PFSK-1 (cell line): ENCODE data around the gene ADGRE3.

Experiments
- FOXP2 ChIP-seq: optimal IDR thresholded peaks from 2 replicates; pipeline ENCODE3; 2011; ENCODE audit warnings: borderline replicate concordance, control low read depth, inconsistent platforms; ENCODE audit not compliant: insufficient read depth; ENCODE audit errors: extremely low read length, extremely low read depth
- POLR2AphosphoS5 ChIP-seq: IDR thresholded peaks from 2 replicates; pipeline ENCODE4 v1.6.1; 2012; ENCODE audit warnings: low read depth, mild to moderate bottlenecking, control low read depth, low read length, moderate library complexity
- TAF1 ChIP-seq: IDR thresholded peaks from 2 replicates; pipeline ENCODE4 v1.6.1; 2012; ENCODE audit warnings: low read length, control low read depth, borderline replicate concordance; ENCODE audit not compliant: insufficient read depth
- TF ChIP-seq, protein P1 (sequence below), 2 experiments: IDR thresholded peaks; 2 replicates each; pipeline versions ENCODE4 v1.6.1 to v1.8.0; 2011 to 2012; ENCODE audit warnings: low read depth in 2 of 2, low read length in 2 of 2, control low read depth in 1 of 2, inconsistent platforms in 1 of 2, mild to moderate bottlenecking in 1 of 2, moderate library complexity in 1 of 2; ENCODE audit not compliant: insufficient read depth in 1 of 2

DNA sequence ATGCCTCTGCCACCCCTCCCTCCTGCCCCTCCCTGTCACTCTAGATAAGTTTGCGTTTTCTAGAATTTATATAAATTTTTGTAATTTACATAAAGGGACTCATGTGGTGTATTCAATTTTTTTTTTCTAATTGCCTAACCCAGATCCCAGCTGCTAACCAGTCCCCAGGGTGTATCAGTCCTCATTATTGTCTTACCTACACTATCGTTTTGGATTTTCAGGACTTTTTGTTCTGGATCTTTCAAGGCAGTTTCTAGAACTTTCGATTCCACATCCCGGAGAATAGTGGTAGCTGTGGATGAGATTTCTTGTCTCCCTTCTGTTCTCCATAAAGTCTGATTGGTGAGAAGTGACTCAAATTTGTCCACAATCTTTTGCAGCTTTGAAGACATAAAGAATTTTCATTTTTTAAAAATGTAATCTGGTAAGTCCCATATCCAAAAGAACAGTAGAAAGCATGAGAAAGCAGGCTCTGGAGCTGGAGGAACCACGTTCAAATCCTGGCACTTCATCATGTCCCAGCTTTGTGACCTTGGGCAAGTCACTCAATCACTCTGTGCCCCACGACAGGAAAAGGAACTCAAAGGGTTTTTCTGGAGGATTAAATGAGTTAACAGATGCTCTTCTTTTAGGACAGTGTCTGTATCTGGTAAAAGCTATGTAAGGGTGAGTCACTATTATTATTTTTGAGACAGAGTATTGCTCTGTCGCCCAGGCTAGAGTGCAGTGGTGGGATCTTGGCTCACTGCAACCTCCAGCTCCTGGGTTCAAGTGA, 19.7 kb downstream of the ADGRE3 start:
- TF ChIP-seq POLR2AphosphoS5, result no peak
- TF ChIP-seq, protein P1, sequence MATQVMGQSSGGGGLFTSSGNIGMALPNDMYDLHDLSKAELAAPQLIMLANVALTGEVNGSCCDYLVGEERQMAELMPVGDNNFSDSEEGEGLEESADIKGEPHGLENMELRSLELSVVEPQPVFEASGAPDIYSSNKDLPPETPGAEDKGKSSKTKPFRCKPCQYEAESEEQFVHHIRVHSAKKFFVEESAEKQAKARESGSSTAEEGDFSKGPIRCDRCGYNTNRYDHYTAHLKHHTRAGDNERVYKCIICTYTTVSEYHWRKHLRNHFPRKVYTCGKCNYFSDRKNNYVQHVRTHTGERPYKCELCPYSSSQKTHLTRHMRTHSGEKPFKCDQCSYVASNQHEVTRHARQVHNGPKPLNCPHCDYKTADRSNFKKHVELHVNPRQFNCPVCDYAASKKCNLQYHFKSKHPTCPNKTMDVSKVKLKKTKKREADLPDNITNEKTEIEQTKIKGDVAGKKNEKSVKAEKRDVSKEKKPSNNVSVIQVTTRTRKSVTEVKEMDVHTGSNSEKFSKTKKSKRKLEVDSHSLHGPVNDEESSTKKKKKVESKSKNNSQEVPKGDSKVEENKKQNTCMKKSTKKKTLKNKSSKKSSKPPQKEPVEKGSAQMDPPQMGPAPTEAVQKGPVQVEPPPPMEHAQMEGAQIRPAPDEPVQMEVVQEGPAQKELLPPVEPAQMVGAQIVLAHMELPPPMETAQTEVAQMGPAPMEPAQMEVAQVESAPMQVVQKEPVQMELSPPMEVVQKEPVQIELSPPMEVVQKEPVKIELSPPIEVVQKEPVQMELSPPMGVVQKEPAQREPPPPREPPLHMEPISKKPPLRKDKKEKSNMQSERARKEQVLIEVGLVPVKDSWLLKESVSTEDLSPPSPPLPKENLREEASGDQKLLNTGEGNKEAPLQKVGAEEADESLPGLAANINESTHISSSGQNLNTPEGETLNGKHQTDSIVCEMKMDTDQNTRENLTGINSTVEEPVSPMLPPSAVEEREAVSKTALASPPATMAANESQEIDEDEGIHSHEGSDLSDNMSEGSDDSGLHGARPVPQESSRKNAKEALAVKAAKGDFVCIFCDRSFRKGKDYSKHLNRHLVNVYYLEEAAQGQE (IDR thresholded peaks at IDR 0.05; ENCODE audit: insufficient read depth in 1 of 2, low read depth in 2 of 2, low read length in 2 of 2), result no peak
- TF ChIP-seq TAF1, result no peak
- no peak for TF ChIP-seq FOXP2
